SK-N-SH (cell line): ENCODE results near the gene CCDC74A. TPM values are rescaled to one million over a fixed set of nuclear protein-coding genes. Genes with fewer than 3 reads are reported as not detected.
"Not testable (repeated sequence)": the region's sequence is repeated elsewhere in the genome, so short reads cannot be mapped to it uniquely, and the experiment has no call there.

Source experiments
- CTCF ChIA-PET: fragments of 300-600, 350-600 bp; formaldehyde crosslinking; extraction: SDS; loops from one replicate; lab custom pipeline; 2021; lab: Yijun Ruan, JAX
- POLR2A ChIA-PET: fragments of 350-600 bp; sonication (Branson Sonifier 250); formaldehyde crosslinking; extraction: SDS; loops from one replicate; lab custom pipeline; 2020; ENCODE audit warnings: antibody characterized with exemption, inconsistent platforms; lab: Yijun Ruan, JAX
- DNase-seq: peaks from one replicate; pipeline ENCODE4 v3.0.0; 2012
- H2AFZ ChIP-seq: fragments of 200-600 bp; sonication (generic); 2 replicates; pipeline ENCODE4 v1.8.1; 2016; ENCODE audit warnings: antibody characterized with exemption, mild to moderate bottlenecking, low read depth
- H3F3A ChIP-seq: fragments of 200-600 bp; sonication (generic); replicated peaks from 2 replicates; pipeline ENCODE3; 2016; ENCODE audit warnings: antibody characterized with exemption, mild to moderate bottlenecking; ENCODE audit not compliant: insufficient read depth
- H3K27ac ChIP-seq, 2 experiments: fragments of 200-500 bp in 1 of 2; fragments of 200-600 bp in 1 of 2; sonication (Bioruptor generic) in 1 of 2; sonication (generic), shearing (Covaris generic) in 1 of 2; 2 replicates each; pipeline versions ENCODE4 v1.5.1 to v1.6.1; 2014 to 2016; ENCODE audit warnings: low read depth in 2 of 2, inconsistent platforms in 1 of 2, low read length in 1 of 2, mild to moderate bottlenecking in 1 of 2, mixed read lengths in 1 of 2
- H3K27me3 ChIP-seq: fragments of 200-600 bp; sonication (generic), shearing (Covaris generic); 2 replicates; pipeline ENCODE4 v1.6.1; 2016; ENCODE audit warnings: mixed run types; ENCODE audit not compliant: insufficient read depth
- H3K36me3 ChIP-seq, 2 experiments: fragments of 200-500 bp in 1 of 2; fragments of 200-600 bp in 1 of 2; sonication (Bioruptor generic) in 1 of 2; sonication (generic) in 1 of 2; replicated peaks in 1 of 2; 2 replicates each; pipeline versions ENCODE3 to v1.5.1; 2014 to 2016; ENCODE audit warnings: low read length in 1 of 2, mild to moderate bottlenecking in 1 of 2; ENCODE audit not compliant: insufficient read depth in 2 of 2, control insufficient read depth in 1 of 2
- H3K4me1 ChIP-seq, 2 experiments: fragments of 200-500 bp in 1 of 2; fragments of 200-600 bp in 1 of 2; sonication (Bioruptor generic) in 1 of 2; sonication (generic), shearing (Covaris generic) in 1 of 2; 2 replicates each; pipeline versions ENCODE4 v1.5.1 to v1.6.1; 2014 to 2016; ENCODE audit warnings: low read depth in 1 of 2, low read length in 1 of 2, mixed run types in 1 of 2; ENCODE audit not compliant: insufficient read depth in 2 of 2, control insufficient read depth in 1 of 2
- H3K4me2 ChIP-seq: fragments of 200-600 bp; sonication (generic), shearing (Covaris generic); 2 replicates; pipeline ENCODE4 v1.6.1; 2017; ENCODE audit warnings: mixed run types
- H3K4me3 ChIP-seq, 2 experiments: fragments of 200-500 bp in 1 of 2; fragments of 200-600 bp in 1 of 2; sonication (Bioruptor generic) in 1 of 2; sonication (generic), shearing (Covaris generic) in 1 of 2; 2 replicates each; pipeline versions ENCODE4 v1.5.1 to v1.8.1; 2014 to 2016; ENCODE audit warnings: low read depth in 2 of 2, inconsistent platforms in 1 of 2, low read length in 1 of 2, mild to moderate bottlenecking in 1 of 2, mixed read lengths in 1 of 2, moderate library complexity in 1 of 2
- H3K79me2 ChIP-seq: fragments of 200-600 bp; sonication (generic); 2 replicates; pipeline ENCODE4 v1.8.1; 2017; ENCODE audit warnings: mild to moderate bottlenecking; ENCODE audit not compliant: insufficient read depth
- H3K9ac ChIP-seq: fragments of 200-600 bp; sonication (generic); 2 replicates; pipeline ENCODE4 v1.6.1; 2017; ENCODE audit warnings: mixed run types
- H3K9me2 ChIP-seq: fragments of 200-600 bp; sonication (generic); 2 replicates; pipeline ENCODE4 v1.6.1; 2017; ENCODE audit warnings: mixed run types
- H3K9me3 ChIP-seq: fragments of 200-600 bp; sonication (generic); 2 replicates; pipeline ENCODE4 v1.6.1; 2017; ENCODE audit warnings: mixed run types, mild to moderate bottlenecking, moderate library complexity
- H4K20me1 ChIP-seq: fragments of 200-600 bp; sonication (generic); 2 replicates; pipeline ENCODE4 v1.6.1; 2017; ENCODE audit warnings: mild to moderate bottlenecking, mixed run types; ENCODE audit not compliant: insufficient read depth
- CTCF ChIP-seq: fragments of 200-600 bp; sonication (generic); IDR thresholded peaks from 2 replicates; pipeline ENCODE4 v1.6.1; 2017; ENCODE audit warnings: antibody characterized with exemption, mild to moderate bottlenecking, moderate library complexity
- GABPA ChIP-seq: IDR thresholded peaks from 2 replicates; pipeline ENCODE4 v1.4.0; 2012; ENCODE audit warnings: low read depth, mild to moderate bottlenecking
- GATA2 ChIP-seq: sonication (generic); formaldehyde crosslinking; IDR thresholded peaks from 2 replicates; pipeline ENCODE4 v1.5.0; 2020; ENCODE audit warnings: mild to moderate bottlenecking, missing genetic modification reagents
- MAX ChIP-seq: IDR thresholded peaks from 2 replicates; pipeline ENCODE4 v1.4.0; 2012; ENCODE audit warnings: low read depth
- MEF2A ChIP-seq: IDR thresholded peaks from 2 replicates; pipeline ENCODE4 v1.4.0; 2012; ENCODE audit warnings: low read depth, borderline replicate concordance
- MXI1 ChIP-seq: IDR thresholded peaks from 2 replicates; pipeline ENCODE4 v1.6.1; 2012; ENCODE audit warnings: mild to moderate bottlenecking, low read depth, low read length, improper control_type of control experiment
- PBX3 ChIP-seq: IDR thresholded peaks from 2 replicates; pipeline ENCODE4; 2012
- RCOR1 ChIP-seq: fragments of 150-350 bp; IDR thresholded peaks from 2 replicates; pipeline ENCODE4 v1.6.1; 2017; ENCODE audit warnings: antibody characterized with exemption, low read length
- RFX5 ChIP-seq: IDR thresholded peaks from 2 replicates; pipeline ENCODE4 v1.6.1; 2012; ENCODE audit warnings: mild to moderate bottlenecking, improper control_type of control experiment, low read length
- ZBTB33 ChIP-seq: IDR thresholded peaks from 2 replicates; pipeline ENCODE4 v1.4.0; 2012; ENCODE audit warnings: low read depth, borderline replicate concordance
- WGBS: methylation state at CpG from one replicate; pipeline ENCODE4 v1.1.6; 2017; ENCODE audit warnings: low lambda C conversion rate; 5-methylcytosine and 5-hydroxymethylcytosine counted together
- polyA plus RNA-seq, 3 experiments: library from polyadenylated mRNA; depleted of rRNA; stranded (reverse); fragments of >200 nt; gene quantifications; 2 replicates each; pipeline ENCODE4 v1.2.3, GENCODE V29; 2012

CCDC74A gene
- polyA plus RNA-seq, 1 of the 3 experiments (the other 2 are of a cell fraction): 21.3 TPM

- H3K9ac ChIP-seq, DNase-seq, H3K4me3 ChIP-seq, H3K27ac ChIP-seq, H2AFZ ChIP-seq, H3K27me3 ChIP-seq, H4K20me1 ChIP-seq, H3K79me2 ChIP-seq, H3K9me2 ChIP-seq, H3F3A ChIP-seq, H3K9me3 ChIP-seq, H3K4me2 ChIP-seq, CTCF ChIA-PET, POLR2A ChIA-PET, H3K36me3 ChIP-seq: not testable (repeated sequence)
- H3K4me1 ChIP-seq: peaks cover 0 to 20% of the 10 kb centered on the region in 2 experiments; a peak in 1 of 4 replicates
- WGBS: 85% methylated on average over 13 of the region's 13 CpGs
Measured at GRCh38 chr2:131538856-131539255, 11.2 kb downstream of the CCDC74A start.

- H3K79me2 ChIP-seq: no peaks in the 10 kb centered on the region
- CTCF ChIA-PET: no interaction called here
- no peaks in the 10 kb centered on the region for H3K9me3 ChIP-seq
- POLR2A ChIA-PET: no interaction called here
- TF ChIP-seq RFX5 (no peak), RCOR1 (no peak), PBX3 (no peak), CTCF (no peak)
- TF ChIP-seq, all 33 proteins: peak for 0
- Histone ChIP-seq H3K4me3 (no peak overlapping the region), H3K36me3 (no peaks in the 10 kb centered on the region), H3K27ac (no peak overlapping the region), H3K4me1 (no peaks in the 10 kb centered on the region), H3F3A (no peaks in the 10 kb centered on the region), H3K9me2 (no peaks in the 10 kb centered on the region), H2AFZ (no peak overlapping the region), H3K4me2 (no peak overlapping the region), H4K20me1 (no peaks in the 10 kb centered on the region), H3K27me3 (no peaks in the 10 kb centered on the region; the same call in 1 of the 2 replicates), H3K9ac (no peak overlapping the region)
- no peak for DNase-seq
- 77% methylated on average over 24 of the region's 24 CpGs for WGBS
Measured at GRCh38 chr2:131542438-131543384, 15.0 kb downstream of the CCDC74A start.

GRCh38 chr2:131543385-131543891, 15.8 kb downstream of the CCDC74A start:
- Histone ChIP-seq H3K4me1 (no peaks in the 10 kb centered on the region), H3F3A (no peaks in the 10 kb centered on the region), H3K9me3 (no peaks in the 10 kb centered on the region), H4K20me1 (no peaks in the 10 kb centered on the region), H3K4me2 (no peak overlapping the region), H3K27me3 (no peaks in the 10 kb centered on the region; the same call in 1 of the 2 replicates), H3K4me3 (no peak overlapping the region), H3K9ac (no peak overlapping the region), H3K36me3 (no peaks in the 10 kb centered on the region), H3K27ac (no peak overlapping the region), H2AFZ (no peak overlapping the region), H3K9me2 (no peaks in the 10 kb centered on the region), H3K79me2 (no peaks in the 10 kb centered on the region)
- CTCF ChIA-PET: no interaction called here
- WGBS: 90% methylated on average over 16 of the region's 22 CpGs
- DNase-seq: no peak
- POLR2A ChIA-PET: no interaction called here
- no peak for TF ChIP-seq MXI1
- no peak for TF ChIP-seq RCOR1
- no peak for TF ChIP-seq GABPA
- no peak for TF ChIP-seq GATA2 (CRISPR knock-in tag)
- no peak for TF ChIP-seq CTCF
- no peak for TF ChIP-seq RFX5
- TF ChIP-seq MAX: no peak
- no peak for TF ChIP-seq MEF2A
- no peak for TF ChIP-seq ZBTB33
